H1 (cell line): ENCODE data around the gene INO80. TPM values are rescaled to one million over a fixed set of nuclear protein-coding genes. Genes with fewer than 3 reads are reported as not detected.

Source experiments
- CTCF ChIA-PET: fragments of 300-600 bp; sonication (Branson Sonifier 250); formaldehyde crosslinking; loops from one replicate; lab custom pipeline; 2021; ENCODE audit not compliant: partially characterized antibody; lab: Charles Lee
- POLR2A ChIA-PET: fragments of 300-600 bp; sonication (Branson Sonifier 250); formaldehyde crosslinking; loops from one replicate; lab custom pipeline; 2021; ENCODE audit warnings: inconsistent platforms; ENCODE audit not compliant: partially characterized antibody; lab: Charles Lee
- DNase-seq, 2 experiments: peaks; one replicate each; pipeline versions ENCODE4 v3.0.0 to v3.0.0-alpha.2; 2010 to 2022; ENCODE audit warnings: low spot score in 2 of 2, low read depth in 1 of 2, mixed read lengths in 1 of 2
- FAIRE-seq: peaks from 2 replicates; lab custom pipeline; 2011; peaks lifted over from hg19 to GRCh38; lab: Jason Lieb, UNC
- H2AFZ ChIP-seq: 2 replicates; pipeline ENCODE4 v1.8.1; 2012; ENCODE audit warnings: low read length, inconsistent platforms
- H2AK5ac ChIP-seq: 2 replicates; pipeline ENCODE4 v1.6.1; 2013; ENCODE audit warnings: low read depth, low read length
- H2BK120ac ChIP-seq: replicated peaks from 2 replicates; pipeline ENCODE3; 2013; ENCODE audit warnings: low read depth, low read length, inconsistent platforms
- H2BK12ac ChIP-seq: 2 replicates; pipeline ENCODE4 v1.6.1; 2013; ENCODE audit warnings: low read depth, low read length
- H2BK15ac ChIP-seq: 2 replicates; pipeline ENCODE4 v1.6.1; 2013; ENCODE audit warnings: low read length
- H2BK20ac ChIP-seq: 2 replicates; pipeline ENCODE4 v1.6.1; 2013; ENCODE audit warnings: low read length
- H2BK5ac ChIP-seq: 2 replicates; pipeline ENCODE4 v1.6.1; 2013; ENCODE audit warnings: low read depth, low read length
- H3K14ac ChIP-seq: 2 replicates; pipeline ENCODE4 v1.6.1; 2013; ENCODE audit warnings: inconsistent platforms; ENCODE audit not compliant: insufficient read length
- H3K18ac ChIP-seq: 2 replicates; pipeline ENCODE4 v1.6.1; 2013; ENCODE audit warnings: low read length; ENCODE audit errors: extremely low read depth
- H3K23ac ChIP-seq: 2 replicates; pipeline ENCODE4 v1.6.1; 2013; ENCODE audit warnings: inconsistent platforms; ENCODE audit not compliant: insufficient read length
- H3K23me2 ChIP-seq: 2 replicates; pipeline ENCODE4 v1.6.1; 2013; ENCODE audit warnings: low read depth, low read length
- H3K27ac ChIP-seq: 2 replicates; pipeline ENCODE4 v1.6.1; 2011; ENCODE audit warnings: low read depth, low read length, inconsistent platforms
- H3K27me3 ChIP-seq, 4 experiments: replicated peaks in 1 of 4; 1 replicate in 1 of 4; 2 replicates in 3 of 4; pipeline versions ENCODE4 v1.6.1 to v1.8.1; 2011 to 2013; ENCODE audit warnings: low read length in 3 of 4, mild to moderate bottlenecking in 3 of 4, inconsistent platforms in 2 of 4, mixed read lengths in 2 of 4, moderate library complexity in 1 of 4; ENCODE audit not compliant: control insufficient read depth in 3 of 4, insufficient read depth in 3 of 4; ENCODE audit errors: extremely low read depth in 1 of 4
- H3K36me3 ChIP-seq, 4 experiments: 2 replicates each; pipeline versions ENCODE4 v1.6.1 to v1.8.1; 2011 to 2013; ENCODE audit warnings: mild to moderate bottlenecking in 4 of 4, low read length in 3 of 4, moderate library complexity in 2 of 4, control low read depth in 1 of 4, inconsistent platforms in 1 of 4; ENCODE audit not compliant: insufficient read depth in 4 of 4, control insufficient read depth in 2 of 4
- H3K4ac ChIP-seq: replicated peaks from 2 replicates; pipeline ENCODE3; 2013; ENCODE audit warnings: low read length, low read depth, mixed read lengths, inconsistent platforms; ENCODE audit not compliant: insufficient read length
- H3K4me1 ChIP-seq, 4 experiments: replicated peaks in 1 of 4; 1 replicate in 1 of 4; 2 replicates in 3 of 4; pipeline versions ENCODE4 v1.6.1 to v1.8.1; 2011 to 2013; ENCODE audit warnings: low read length in 3 of 4, inconsistent platforms in 2 of 4, mixed read lengths in 1 of 4; ENCODE audit not compliant: insufficient read depth in 4 of 4, control insufficient read depth in 3 of 4
- H3K4me2 ChIP-seq, 2 experiments: 2 replicates each; pipeline versions ENCODE4 v1.6.1 to v1.8.1; 2011 to 2013; ENCODE audit warnings: low read depth in 2 of 2, low read length in 2 of 2, control low read depth in 1 of 2, inconsistent platforms in 1 of 2, mild to moderate bottlenecking in 1 of 2; ENCODE audit not compliant: insufficient read depth in 1 of 2
- H3K4me3 ChIP-seq, 4 experiments: fragments of 200-600, 300-600 bp in 1 of 4; sonication (generic), shearing (Covaris generic), sonication (Bioruptor Twin) in 1 of 4; 2 replicates each; pipeline versions ENCODE4 v1.5.1 to v1.8.1; 2011 to 2016; ENCODE audit warnings: low read length in 4 of 4, low read depth in 3 of 4, control low read depth in 2 of 4, inconsistent platforms in 2 of 4, mild to moderate bottlenecking in 2 of 4, mixed read lengths in 1 of 4, moderate library complexity in 1 of 4; ENCODE audit not compliant: insufficient read depth in 2 of 4; ENCODE audit errors: extremely low read depth in 1 of 4
- H3K56ac ChIP-seq: replicated peaks from 2 replicates; pipeline ENCODE3; 2013; ENCODE audit warnings: low read depth, mild to moderate bottlenecking, mixed read lengths, low read length, inconsistent platforms; ENCODE audit not compliant: insufficient read length
- H3K79me1 ChIP-seq: 2 replicates; pipeline ENCODE4 v1.6.1; 2013; ENCODE audit warnings: low read depth, low read length, control low read depth
- H3K79me2 ChIP-seq, 2 experiments: 2 replicates each; pipeline versions ENCODE4 v1.6.1 to v1.8.1; 2012 to 2013; ENCODE audit warnings: low read length in 2 of 2, mild to moderate bottlenecking in 2 of 2, inconsistent platforms in 1 of 2; ENCODE audit not compliant: insufficient read depth in 2 of 2, control insufficient read depth in 1 of 2
- H3K9ac ChIP-seq, 4 experiments: replicated peaks in 1 of 4; 1 replicate in 1 of 4; 2 replicates in 3 of 4; pipeline versions ENCODE4 v1.6.1 to v1.8.1; 2011 to 2013; ENCODE audit warnings: low read depth in 3 of 4, low read length in 3 of 4, control low read depth in 2 of 4, mild to moderate bottlenecking in 2 of 4, moderate library complexity in 2 of 4, inconsistent platforms in 1 of 4; ENCODE audit errors: extremely low read depth in 1 of 4
- H3K9me3 ChIP-seq, 2 experiments: 2 replicates each; pipeline versions ENCODE4 v1.6.1 to v1.8.1; 2012 to 2013; ENCODE audit warnings: mild to moderate bottlenecking in 2 of 2, moderate library complexity in 2 of 2, control low read depth in 1 of 2, inconsistent platforms in 1 of 2, low read depth in 1 of 2, low read length in 1 of 2, mixed read lengths in 1 of 2; ENCODE audit not compliant: insufficient read depth in 2 of 2
- H4K20me1 ChIP-seq, 2 experiments: replicated peaks in 1 of 2; 2 replicates each; pipeline versions ENCODE3 to v1.8.1; 2011 to 2013; ENCODE audit warnings: inconsistent platforms in 2 of 2, low read length in 2 of 2, mild to moderate bottlenecking in 1 of 2; ENCODE audit not compliant: insufficient read depth in 2 of 2, control insufficient read depth in 1 of 2
- H4K5ac ChIP-seq: 2 replicates; pipeline ENCODE4 v1.6.1; 2013; ENCODE audit warnings: low read length, low read depth, mixed read lengths, inconsistent platforms; ENCODE audit not compliant: insufficient read length
- H4K8ac ChIP-seq: 2 replicates; pipeline ENCODE4 v1.8.0; 2013; ENCODE audit warnings: mild to moderate bottlenecking, moderate library complexity, low read length, inconsistent platforms; ENCODE audit not compliant: insufficient read depth; ENCODE audit errors: extremely low read depth
- H4K91ac ChIP-seq: replicated peaks from 2 replicates; pipeline ENCODE3; 2013; ENCODE audit warnings: low read length, mixed read lengths, inconsistent platforms; ENCODE audit not compliant: insufficient read length
- CREB1 ChIP-seq: IDR thresholded peaks from 2 replicates; pipeline ENCODE4 v1.6.1; 2012; ENCODE audit warnings: inconsistent platforms
- EP300 ChIP-seq, 2 experiments: IDR thresholded peaks; 1 replicate in 1 of 2; 2 replicates in 1 of 2; pipeline ENCODE4 v1.6.1; 2011 to 2012; ENCODE audit warnings: low read depth in 2 of 2, low read length in 2 of 2, mild to moderate bottlenecking in 2 of 2, borderline replicate concordance in 1 of 2, inconsistent platforms in 1 of 2, moderate library complexity in 1 of 2
- SIN3A ChIP-seq, 2 experiments: IDR thresholded peaks in 1 of 2; conservative IDR thresholded peaks in 1 of 2; 2 replicates each; pipeline ENCODE4 v1.6.1; 2011 to 2012; ENCODE audit warnings: low read length in 2 of 2, improper control_type of control experiment in 1 of 2, low read depth in 1 of 2, mild to moderate bottlenecking in 1 of 2
- WGBS, 2 experiments: shearing (Covaris generic) in 1 of 2; methylation state at CpG; one replicate each; pipeline versions ENCODE4 v1.1.6 to v1.1.7; 2013 to 2015; ENCODE audit warnings: low lambda C conversion rate in 2 of 2, mixed read lengths in 2 of 2, inconsistent platforms in 1 of 2, low coverage in 1 of 2, missing lambda C conversion rate in 1 of 2; ENCODE audit not compliant: insufficient replicate concordance in 2 of 2, insufficient coverage in 1 of 2, insufficient read length in 1 of 2; ENCODE audit errors: extremely low coverage in 1 of 2, missing lambda C conversion rate in 1 of 2; 5-methylcytosine and 5-hydroxymethylcytosine counted together
- polyA plus RNA-seq, 7 experiments: library from polyadenylated mRNA; depleted of rRNA in 3 of 7; stranded (reverse) in 5 of 7; unstranded in 2 of 7; fragments of >200 nt in 5 of 7; fragments of 200-250 nt in 2 of 7; gene quantifications; 1 replicate in 5 of 7; 2 replicates in 1 of 7; 4 replicates in 1 of 7; pipeline versions ENCODE4 v1.2.1 to v1.2.3, GENCODE V29; 2011 to 2013; ENCODE audit warnings: missing spikeins in 2 of 7, mixed read lengths in 2 of 7
- total RNA-seq: library from RNA; stranded (reverse); fragmentation: NEBNext Ultra II Directional; extraction: Animal tissue kit (Norgen Biotek cat#: 25700); gene quantifications from 2 replicates; pipeline ENCODE4 v1.2.1, GENCODE V29; 2021
- TF ChIP-seq, protein P1 (sequence below), 3 experiments: IDR thresholded peaks; 1 replicate in 2 of 3; 2 replicates in 1 of 3; pipeline versions ENCODE4 v1.5.1 to v1.6.1; 2011; ENCODE audit warnings: low read length in 3 of 3, mild to moderate bottlenecking in 3 of 3, inconsistent platforms in 2 of 3, low read depth in 1 of 3, moderate library complexity in 1 of 3; ENCODE audit not compliant: insufficient read depth in 1 of 3; ENCODE audit errors: control extremely low read depth in 1 of 3
- TF ChIP-seq, protein P2 (sequence below): IDR thresholded peaks from 2 replicates; pipeline ENCODE4 v1.6.1; 2012; ENCODE audit warnings: low read length, inconsistent platforms

INO80 gene
- total and polyA plus RNA-seq, 2 of the 8 experiments (the other 6 are each of a cell fraction or from before 2014, with no cell fraction given) = 4.3 to 24.5 TPM

GRCh38 chr15:40936709-40937666 lies 179.1 kb downstream of the INO80 start:
- H3K14ac ChIP-seq = no peak overlapping the region
- H4K8ac ChIP-seq = no peak overlapping the region
- H3K56ac ChIP-seq = no peak overlapping the region
- H3K9me3 ChIP-seq = no peaks in the 10 kb centered on the region
- no peak overlapping the region for H2BK120ac ChIP-seq
- H3K79me1 ChIP-seq = no peaks in the 10 kb centered on the region
- peaks cover 4 to 43% (median 26%) of the 10 kb centered on the region in 4 experiments for H3K27me3 ChIP-seq
- H3K4ac ChIP-seq = no peak overlapping the region
- no peaks in the 10 kb centered on the region for H3K36me3 ChIP-seq
- no peak overlapping the region for H4K91ac ChIP-seq
- peak overlapping the region; percentile 50; the same call in 1 of the 2 replicates for H2BK12ac ChIP-seq
- no peak overlapping the region for H2AFZ ChIP-seq
- no peak overlapping the region for H3K27ac ChIP-seq
- WGBS, 2 experiments = 87% methylated on average over 15 of the region's 15 CpGs; no CpG with 5 or more reads in 1 of the 2 experiments
- POLR2A ChIA-PET = interaction anchor here (0.6 to 43.8 kb wide), 3 partner anchors 15 to 93 kb away, joined by 3 to 1505 read pairs (median 3); partner anchors contain the start of genes CHAC1 and SPINT1
- H3K18ac ChIP-seq = no peak overlapping the region
- CTCF ChIA-PET = interaction anchor here (1.0 to 33.1 kb wide), 5 partner anchors 9 to 54 kb away, joined by 3 to 619 read pairs (median 5); partner anchors contain the start of genes DLL4 and VPS18
- H3K4me3 ChIP-seq = no peak overlapping the region
- FAIRE-seq (no peak), DNase-seq (no peak)
- no peak overlapping the region for H3K9ac ChIP-seq
- H2BK20ac ChIP-seq = 0 out of 2 replicates have a peak overlapping the region, but pooled peaks have one; percentile 80
- no peaks in the 10 kb centered on the region for H4K20me1 ChIP-seq
- H2BK15ac ChIP-seq = peak overlapping the region; percentile 8; the same call in 1 of the 2 replicates
- H4K5ac ChIP-seq = no peak overlapping the region
- no peaks in the 10 kb centered on the region for H3K79me2 ChIP-seq
- peaks cover 5% of the 10 kb centered on the region; the same call in 1 of the 2 replicates for H3K23me2 ChIP-seq
- H2BK5ac ChIP-seq = no peak overlapping the region
- H3K23ac ChIP-seq = no peak overlapping the region
- no peak overlapping the region for H3K4me2 ChIP-seq
- no peak overlapping the region for H2AK5ac ChIP-seq
- H3K4me1 ChIP-seq = peaks cover 0 to 20% (median 6%) of the 10 kb centered on the region in 4 experiments; a peak in 5 of 7 replicates
- TF ChIP-seq SIN3A (conservative IDR thresholded peaks at IDR 0.05 in 1 of 2, IDR thresholded peaks at IDR 0.05 in 1 of 2; ENCODE audit: low read depth in 1 of 2, low read length in 2 of 2) (no peak), EP300 (IDR thresholded peaks at IDR 0.05; ENCODE audit: borderline replicate concordance in 1 of 2, low read depth in 2 of 2, low read length in 2 of 2) (no peak), CREB1 (no peak)
- TF ChIP-seq, protein P1, sequence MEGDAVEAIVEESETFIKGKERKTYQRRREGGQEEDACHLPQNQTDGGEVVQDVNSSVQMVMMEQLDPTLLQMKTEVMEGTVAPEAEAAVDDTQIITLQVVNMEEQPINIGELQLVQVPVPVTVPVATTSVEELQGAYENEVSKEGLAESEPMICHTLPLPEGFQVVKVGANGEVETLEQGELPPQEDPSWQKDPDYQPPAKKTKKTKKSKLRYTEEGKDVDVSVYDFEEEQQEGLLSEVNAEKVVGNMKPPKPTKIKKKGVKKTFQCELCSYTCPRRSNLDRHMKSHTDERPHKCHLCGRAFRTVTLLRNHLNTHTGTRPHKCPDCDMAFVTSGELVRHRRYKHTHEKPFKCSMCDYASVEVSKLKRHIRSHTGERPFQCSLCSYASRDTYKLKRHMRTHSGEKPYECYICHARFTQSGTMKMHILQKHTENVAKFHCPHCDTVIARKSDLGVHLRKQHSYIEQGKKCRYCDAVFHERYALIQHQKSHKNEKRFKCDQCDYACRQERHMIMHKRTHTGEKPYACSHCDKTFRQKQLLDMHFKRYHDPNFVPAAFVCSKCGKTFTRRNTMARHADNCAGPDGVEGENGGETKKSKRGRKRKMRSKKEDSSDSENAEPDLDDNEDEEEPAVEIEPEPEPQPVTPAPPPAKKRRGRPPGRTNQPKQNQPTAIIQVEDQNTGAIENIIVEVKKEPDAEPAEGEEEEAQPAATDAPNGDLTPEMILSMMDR (IDR thresholded peaks at IDR 0.05; ENCODE audit: control extremely low read depth in 1 of 3, insufficient read depth in 1 of 3, low read depth in 1 of 3, low read length in 3 of 3) = peak in 1 of 3 experiments; percentile 2; a peak in 1 of 4 replicates
- TF ChIP-seq, protein P2, sequence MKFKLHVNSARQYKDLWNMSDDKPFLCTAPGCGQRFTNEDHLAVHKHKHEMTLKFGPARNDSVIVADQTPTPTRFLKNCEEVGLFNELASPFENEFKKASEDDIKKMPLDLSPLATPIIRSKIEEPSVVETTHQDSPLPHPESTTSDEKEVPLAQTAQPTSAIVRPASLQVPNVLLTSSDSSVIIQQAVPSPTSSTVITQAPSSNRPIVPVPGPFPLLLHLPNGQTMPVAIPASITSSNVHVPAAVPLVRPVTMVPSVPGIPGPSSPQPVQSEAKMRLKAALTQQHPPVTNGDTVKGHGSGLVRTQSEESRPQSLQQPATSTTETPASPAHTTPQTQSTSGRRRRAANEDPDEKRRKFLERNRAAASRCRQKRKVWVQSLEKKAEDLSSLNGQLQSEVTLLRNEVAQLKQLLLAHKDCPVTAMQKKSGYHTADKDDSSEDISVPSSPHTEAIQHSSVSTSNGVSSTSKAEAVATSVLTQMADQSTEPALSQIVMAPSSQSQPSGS = no peak
